Suppressor macrophage treated with lipopolysaccharide for 4 hours (primary cell): ENCODE measurements around the gene SMCO2.

Source experiments
- DNase-seq: peaks from one replicate; pipeline ENCODE4 v3.0.0-alpha.2; 2020

The SMCO2 gene

GRCh38 chr12:27446436-27446835 lies at the start of gene SMCO2:
Gene SMCO2, plus strand, starts transcription at chr12:27446736. Its CDS starts 23,896 bp downstream, at chr12:27470632.
- DNase-seq = no peak

GRCh38 chr12:27398466-27398865 lies 48.1 kb upstream of the SMCO2 start:
- no peak for DNase-seq

- DNase-seq = no peak
Measured at GRCh38 chr12:27399074-27399473, 47.5 kb upstream of the SMCO2 start.

GRCh38 chr12:27400856-27401354 lies 45.6 kb upstream of the SMCO2 start:
- DNase-seq = no peak

GRCh38 chr12:27412047-27412446 lies 34.5 kb upstream of the SMCO2 start:
- no peak for DNase-seq

GRCh38 chr12:27422697-27423096 lies 23.8 kb upstream of the SMCO2 start:
- no peak for DNase-seq

GRCh38 chr12:27424631-27425230 lies 21.8 kb upstream of the SMCO2 start:
- peak; percentile 30 for DNase-seq

- no peak for DNase-seq
Measured at GRCh38 chr12:27425306-27425705, 21.2 kb upstream of the SMCO2 start.

- no peak for DNase-seq
Measured at GRCh38 chr12:27426743-27427487, 19.6 kb upstream of the SMCO2 start.

- no peak for DNase-seq
Measured at GRCh38 chr12:27427824-27428223, 18.7 kb upstream of the SMCO2 start.

GRCh38 chr12:27428466-27428865 lies 18.1 kb upstream of the SMCO2 start:
- no peak for DNase-seq

GRCh38 chr12:27429606-27430005 lies 16.9 kb upstream of the SMCO2 start:
- no peak for DNase-seq

GRCh38 chr12:27431185-27431584 lies 15.4 kb upstream of the SMCO2 start:
- DNase-seq = peak; percentile 64

GRCh38 chr12:27434673-27435565 lies 11.6 kb upstream of the SMCO2 start:
- DNase-seq = peak; percentile 36

GRCh38 chr12:27436029-27436428 lies 10.5 kb upstream of the SMCO2 start:
- DNase-seq = peak; percentile 5

GRCh38 chr12:27436768-27437167 lies 9.8 kb upstream of the SMCO2 start:
- no peak for DNase-seq

- DNase-seq = peak; percentile 61
Measured at GRCh38 chr12:27437839-27438238, 8.7 kb upstream of the SMCO2 start.

- no peak for DNase-seq
Measured at GRCh38 chr12:27447761-27448160, 1.2 kb downstream of the SMCO2 start.

- DNase-seq = no peak
Measured at GRCh38 chr12:27449026-27449425, 2.5 kb downstream of the SMCO2 start.

- DNase-seq = no peak
Measured at GRCh38 chr12:27449893-27450534, 3.5 kb downstream of the SMCO2 start.

- no peak for DNase-seq
Measured at GRCh38 chr12:27451036-27451825, 4.7 kb downstream of the SMCO2 start.

GRCh38 chr12:27453421-27453820 lies 6.9 kb downstream of the SMCO2 start:
- no peak for DNase-seq
